ENCODE data around the gene ATN1.

ATN1 gene

DNA sequence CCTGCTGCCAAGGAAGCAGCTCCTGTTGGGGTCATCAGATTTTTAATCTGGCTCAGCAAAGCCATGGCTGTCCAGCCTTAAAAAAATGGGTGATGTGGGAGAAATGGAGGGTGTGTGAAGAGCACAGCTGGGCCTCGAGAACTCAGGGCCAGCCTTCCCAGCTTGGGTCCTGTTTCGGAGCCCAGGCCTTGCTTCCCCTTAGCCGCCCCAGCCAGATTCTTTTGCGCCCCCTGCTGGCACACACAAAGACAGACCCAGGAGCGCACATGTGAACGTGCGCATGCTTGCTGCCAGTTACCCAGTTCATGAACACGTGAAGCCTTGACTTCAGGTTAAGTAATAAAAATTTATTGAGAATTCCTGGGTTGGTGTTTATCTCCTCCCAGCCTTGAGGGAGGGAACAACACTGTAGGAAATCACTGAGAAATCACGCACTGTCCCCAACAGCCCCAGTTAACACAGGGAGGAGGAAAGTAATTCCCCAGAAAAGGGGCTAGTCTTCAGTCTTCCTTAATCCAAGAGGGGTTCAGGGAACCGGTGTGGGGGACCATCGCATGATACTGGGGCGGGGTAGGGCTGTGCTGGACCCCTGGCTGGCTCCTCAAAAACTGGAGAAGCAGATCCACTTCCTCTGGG is 37.4 kb downstream of the ATN1 start (continued):
- TF ChIP-seq ZNF18 (tag by site-specific recombination; IDR thresholded peaks at IDR 0.05) (peak; percentile 42; the same call in 1 of the 2 replicates), SP2 (tag by site-specific recombination; IDR thresholded peaks at IDR 0.05) (peak; percentile 24), ZNF398 (tag by site-specific recombination; IDR thresholded peaks at IDR 0.05) (0 out of 2 replicates have a peak, but pooled peaks have one; percentile 12), SALL2 (tag by site-specific recombination; IDR thresholded peaks at IDR 0.05; ENCODE audit: borderline replicate concordance) (no peak), ZFP3 (tag by site-specific recombination; IDR thresholded peaks at IDR 0.05; ENCODE audit: low read depth) (no peak), ELK4 (IDR thresholded peaks at IDR 0.05; ENCODE audit: borderline replicate concordance, low read depth, low read length) (no peak), ZBTB26 (tag by site-specific recombination; optimal IDR thresholded peaks at IDR 0.05) (peak; percentile 53), ZNF174 (tag by site-specific recombination; IDR thresholded peaks at IDR 0.05) (no peak), ZBTB49 (tag by site-specific recombination; IDR thresholded peaks at IDR 0.05; ENCODE audit: low read depth) (no peak), ZNF544 (tag by site-specific recombination; IDR thresholded peaks at IDR 0.05) (no peak), ZNF157 (tag by site-specific recombination; IDR thresholded peaks at IDR 0.05) (no peak), ZNF2 (tag by site-specific recombination; IDR thresholded peaks at IDR 0.05) (peak; percentile 87), ZNF350 (tag by site-specific recombination; IDR thresholded peaks at IDR 0.05) (no peak), ZNF341 (tag by site-specific recombination; IDR thresholded peaks at IDR 0.05; ENCODE audit: low read depth) (peak; percentile 50), ZNF404 (tag by site-specific recombination; IDR thresholded peaks at IDR 0.05) (no peak), ZNF24 (tag by site-specific recombination; IDR thresholded peaks at IDR 0.05) (peak; percentile 66; the same call in 1 of the 2 replicates), ZNF302 (tag by site-specific recombination; IDR thresholded peaks at IDR 0.05; ENCODE audit: low read depth) (no peak), ZNF677 (tag by site-specific recombination; IDR thresholded peaks at IDR 0.05) (no peak), ZNF449 (tag by site-specific recombination; IDR thresholded peaks at IDR 0.05) (peak; percentile 16; the same call in 1 of the 2 replicates), ZFP69B (tag by site-specific recombination; IDR thresholded peaks at IDR 0.05) (no peak), ZNF433 (tag by site-specific recombination; IDR thresholded peaks at IDR 0.05; ENCODE audit: low read depth) (no peak)
- TF ChIP-seq, protein P1, sequence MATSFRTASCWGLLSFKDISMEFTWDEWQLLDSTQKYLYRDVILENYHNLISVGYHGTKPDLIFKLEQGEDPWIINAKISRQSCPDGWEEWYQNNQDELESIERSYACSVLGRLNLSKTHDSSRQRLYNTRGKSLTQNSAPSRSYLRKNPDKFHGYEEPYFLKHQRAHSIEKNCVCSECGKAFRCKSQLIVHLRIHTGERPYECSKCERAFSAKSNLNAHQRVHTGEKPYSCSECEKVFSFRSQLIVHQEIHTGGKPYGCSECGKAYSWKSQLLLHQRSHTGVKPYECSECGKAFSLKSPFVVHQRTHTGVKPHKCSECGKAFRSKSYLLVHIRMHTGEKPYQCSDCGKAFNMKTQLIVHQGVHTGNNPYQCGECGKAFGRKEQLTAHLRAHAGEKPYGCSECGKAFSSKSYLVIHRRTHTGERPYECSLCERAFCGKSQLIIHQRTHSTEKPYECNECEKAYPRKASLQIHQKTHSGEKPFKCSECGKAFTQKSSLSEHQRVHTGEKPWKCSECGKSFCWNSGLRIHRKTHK (tag by site-specific recombination; IDR thresholded peaks at IDR 0.05) = no peak
- TF ChIP-seq, protein P2, sequence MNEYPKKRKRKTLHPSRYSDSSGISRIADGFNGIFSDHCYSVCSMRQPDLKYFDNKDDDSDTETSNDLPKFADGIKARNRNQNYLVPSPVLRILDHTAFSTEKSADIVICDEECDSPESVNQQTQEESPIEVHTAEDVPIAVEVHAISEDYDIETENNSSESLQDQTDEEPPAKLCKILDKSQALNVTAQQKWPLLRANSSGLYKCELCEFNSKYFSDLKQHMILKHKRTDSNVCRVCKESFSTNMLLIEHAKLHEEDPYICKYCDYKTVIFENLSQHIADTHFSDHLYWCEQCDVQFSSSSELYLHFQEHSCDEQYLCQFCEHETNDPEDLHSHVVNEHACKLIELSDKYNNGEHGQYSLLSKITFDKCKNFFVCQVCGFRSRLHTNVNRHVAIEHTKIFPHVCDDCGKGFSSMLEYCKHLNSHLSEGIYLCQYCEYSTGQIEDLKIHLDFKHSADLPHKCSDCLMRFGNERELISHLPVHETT (tag by site-specific recombination; IDR thresholded peaks at IDR 0.05) = no peak
- TF ChIP-seq, protein P3, sequence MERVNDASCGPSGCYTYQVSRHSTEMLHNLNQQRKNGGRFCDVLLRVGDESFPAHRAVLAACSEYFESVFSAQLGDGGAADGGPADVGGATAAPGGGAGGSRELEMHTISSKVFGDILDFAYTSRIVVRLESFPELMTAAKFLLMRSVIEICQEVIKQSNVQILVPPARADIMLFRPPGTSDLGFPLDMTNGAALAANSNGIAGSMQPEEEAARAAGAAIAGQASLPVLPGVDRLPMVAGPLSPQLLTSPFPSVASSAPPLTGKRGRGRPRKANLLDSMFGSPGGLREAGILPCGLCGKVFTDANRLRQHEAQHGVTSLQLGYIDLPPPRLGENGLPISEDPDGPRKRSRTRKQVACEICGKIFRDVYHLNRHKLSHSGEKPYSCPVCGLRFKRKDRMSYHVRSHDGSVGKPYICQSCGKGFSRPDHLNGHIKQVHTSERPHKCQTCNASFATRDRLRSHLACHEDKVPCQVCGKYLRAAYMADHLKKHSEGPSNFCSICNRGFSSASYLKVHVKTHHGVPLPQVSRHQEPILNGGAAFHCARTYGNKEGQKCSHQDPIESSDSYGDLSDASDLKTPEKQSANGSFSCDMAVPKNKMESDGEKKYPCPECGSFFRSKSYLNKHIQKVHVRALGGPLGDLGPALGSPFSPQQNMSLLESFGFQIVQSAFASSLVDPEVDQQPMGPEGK (tag by site-specific recombination; IDR thresholded peaks at IDR 0.05) = peak; percentile 54
